PC-3 (cell line): Measurements from ENCODE around the gene ZNF407.

Experiments
- CTCF ChIP-seq: fragments of 300-600 bp; sonication (generic); conservative IDR thresholded peaks from 2 replicates; pipeline ENCODE4 v1.5.1; 2017; ENCODE audit warnings: antibody characterized with exemption, low read depth, mild to moderate bottlenecking, low read length
- EZH2 ChIP-seq: fragments of 300-600 bp; sonication (generic); IDR thresholded peaks from one replicate; pipeline ENCODE4 v1.6.1; 2017; ENCODE audit warnings: antibody characterized with exemption, mild to moderate bottlenecking, low read length; ENCODE audit not compliant: unreplicated experiment
- EZH2phosphoT487 ChIP-seq: fragments of 300-600 bp; sonication (generic); IDR thresholded peaks from 2 replicates; pipeline ENCODE4 v1.6.1; 2018; ENCODE audit warnings: mild to moderate bottlenecking, antibody characterized with exemption, low read length, borderline replicate concordance

GRCh38 chr18:74800098-74800497 lies 202.4 kb downstream of the ZNF407 start:
- TF ChIP-seq EZH2 (no peak), CTCF (no peak), EZH2phosphoT487 (no peak)
